SH-SY5Y (cell line): Measurements from ENCODE around the gene CPED1.

Experiments used
- GATA2 ChIP-seq: IDR thresholded peaks from 2 replicates; pipeline ENCODE4 v1.6.1; 2011; ENCODE audit warnings: mild to moderate bottlenecking, low read depth, low read length
- GATA3 ChIP-seq: IDR thresholded peaks from 2 replicates; pipeline ENCODE4 v1.6.1; 2011; ENCODE audit warnings: low read depth, mild to moderate bottlenecking, low read length, moderate library complexity

- TF ChIP-seq GATA2 (no peak), GATA3 (no peak)
These were observed 73.4 kb downstream of the CPED1 start for GRCh38 chr7:121061677-121062582.
